ENCODE data around the gene STARD8.

GRCh38 chrX:68703369-68703768, 55.9 kb downstream of the STARD8 start:
- TF ChIP-seq, protein P1, sequence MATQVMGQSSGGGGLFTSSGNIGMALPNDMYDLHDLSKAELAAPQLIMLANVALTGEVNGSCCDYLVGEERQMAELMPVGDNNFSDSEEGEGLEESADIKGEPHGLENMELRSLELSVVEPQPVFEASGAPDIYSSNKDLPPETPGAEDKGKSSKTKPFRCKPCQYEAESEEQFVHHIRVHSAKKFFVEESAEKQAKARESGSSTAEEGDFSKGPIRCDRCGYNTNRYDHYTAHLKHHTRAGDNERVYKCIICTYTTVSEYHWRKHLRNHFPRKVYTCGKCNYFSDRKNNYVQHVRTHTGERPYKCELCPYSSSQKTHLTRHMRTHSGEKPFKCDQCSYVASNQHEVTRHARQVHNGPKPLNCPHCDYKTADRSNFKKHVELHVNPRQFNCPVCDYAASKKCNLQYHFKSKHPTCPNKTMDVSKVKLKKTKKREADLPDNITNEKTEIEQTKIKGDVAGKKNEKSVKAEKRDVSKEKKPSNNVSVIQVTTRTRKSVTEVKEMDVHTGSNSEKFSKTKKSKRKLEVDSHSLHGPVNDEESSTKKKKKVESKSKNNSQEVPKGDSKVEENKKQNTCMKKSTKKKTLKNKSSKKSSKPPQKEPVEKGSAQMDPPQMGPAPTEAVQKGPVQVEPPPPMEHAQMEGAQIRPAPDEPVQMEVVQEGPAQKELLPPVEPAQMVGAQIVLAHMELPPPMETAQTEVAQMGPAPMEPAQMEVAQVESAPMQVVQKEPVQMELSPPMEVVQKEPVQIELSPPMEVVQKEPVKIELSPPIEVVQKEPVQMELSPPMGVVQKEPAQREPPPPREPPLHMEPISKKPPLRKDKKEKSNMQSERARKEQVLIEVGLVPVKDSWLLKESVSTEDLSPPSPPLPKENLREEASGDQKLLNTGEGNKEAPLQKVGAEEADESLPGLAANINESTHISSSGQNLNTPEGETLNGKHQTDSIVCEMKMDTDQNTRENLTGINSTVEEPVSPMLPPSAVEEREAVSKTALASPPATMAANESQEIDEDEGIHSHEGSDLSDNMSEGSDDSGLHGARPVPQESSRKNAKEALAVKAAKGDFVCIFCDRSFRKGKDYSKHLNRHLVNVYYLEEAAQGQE (IDR thresholded peaks at IDR 0.05), result no peak
- TF ChIP-seq RAD21 (IDR thresholded peaks at IDR 0.05) (peak in 1 of 2 donors; percentile 15), CTCF (IDR thresholded peaks at IDR 0.05; ENCODE audit: low read depth, low read length, missing input control) (no peak), YY1 (IDR thresholded peaks at IDR 0.05) (no peak)

Data from liver (tissue), 3 donors.